Measurements from ENCODE around the gene FLYWCH1.
A peak's percentile ranks its signal among the peaks of the same experiment; 100 is the strongest.
"Not testable (repeated sequence)": the region's sequence is repeated elsewhere in the genome, so short reads cannot be mapped to it uniquely, and the experiment has no call there.

Gene FLYWCH1

DNA sequence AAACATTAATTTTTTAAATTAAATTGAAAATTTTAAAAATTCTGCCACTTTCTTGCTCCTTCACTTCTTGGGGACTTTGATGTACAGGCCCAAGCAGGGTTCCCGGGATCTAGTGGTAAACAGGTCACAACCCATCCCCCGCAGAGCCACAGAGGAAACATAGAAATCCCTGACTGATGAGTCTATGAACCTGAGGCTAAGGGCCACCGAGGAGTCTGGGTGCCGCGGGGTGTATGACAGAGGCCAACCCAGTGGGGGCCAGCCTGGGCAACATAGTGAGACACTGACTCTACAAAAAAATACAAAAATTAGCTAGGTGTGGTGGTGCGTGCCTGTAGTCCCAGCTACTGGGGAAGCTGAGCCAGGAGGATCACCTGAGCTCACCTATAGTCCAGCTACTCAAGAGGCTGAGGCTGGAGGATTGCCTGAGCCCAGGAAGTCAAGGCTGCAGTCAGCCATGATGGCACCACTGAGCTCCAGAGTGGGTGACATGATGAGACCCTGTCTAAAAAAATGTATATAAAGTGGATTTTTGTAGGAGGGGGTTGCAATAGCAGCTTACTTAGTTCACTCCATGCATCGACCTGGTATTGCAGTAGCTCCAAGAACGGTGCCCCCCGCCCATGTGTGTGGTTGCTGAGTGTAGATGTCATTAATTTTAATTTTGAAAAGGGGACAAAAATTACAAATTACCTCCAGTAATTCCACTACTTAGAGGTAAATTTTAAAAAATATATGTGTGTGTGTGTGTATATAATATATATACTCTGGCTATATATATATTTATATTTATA lies 9.2 kb upstream of the FLYWCH1 start:
- H3K27ac ChIP-seq = no peak overlapping the region
- TF ChIP-seq, protein P1, sequence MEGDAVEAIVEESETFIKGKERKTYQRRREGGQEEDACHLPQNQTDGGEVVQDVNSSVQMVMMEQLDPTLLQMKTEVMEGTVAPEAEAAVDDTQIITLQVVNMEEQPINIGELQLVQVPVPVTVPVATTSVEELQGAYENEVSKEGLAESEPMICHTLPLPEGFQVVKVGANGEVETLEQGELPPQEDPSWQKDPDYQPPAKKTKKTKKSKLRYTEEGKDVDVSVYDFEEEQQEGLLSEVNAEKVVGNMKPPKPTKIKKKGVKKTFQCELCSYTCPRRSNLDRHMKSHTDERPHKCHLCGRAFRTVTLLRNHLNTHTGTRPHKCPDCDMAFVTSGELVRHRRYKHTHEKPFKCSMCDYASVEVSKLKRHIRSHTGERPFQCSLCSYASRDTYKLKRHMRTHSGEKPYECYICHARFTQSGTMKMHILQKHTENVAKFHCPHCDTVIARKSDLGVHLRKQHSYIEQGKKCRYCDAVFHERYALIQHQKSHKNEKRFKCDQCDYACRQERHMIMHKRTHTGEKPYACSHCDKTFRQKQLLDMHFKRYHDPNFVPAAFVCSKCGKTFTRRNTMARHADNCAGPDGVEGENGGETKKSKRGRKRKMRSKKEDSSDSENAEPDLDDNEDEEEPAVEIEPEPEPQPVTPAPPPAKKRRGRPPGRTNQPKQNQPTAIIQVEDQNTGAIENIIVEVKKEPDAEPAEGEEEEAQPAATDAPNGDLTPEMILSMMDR (conservative IDR thresholded peaks at IDR 0.05) = no peak

DNA sequence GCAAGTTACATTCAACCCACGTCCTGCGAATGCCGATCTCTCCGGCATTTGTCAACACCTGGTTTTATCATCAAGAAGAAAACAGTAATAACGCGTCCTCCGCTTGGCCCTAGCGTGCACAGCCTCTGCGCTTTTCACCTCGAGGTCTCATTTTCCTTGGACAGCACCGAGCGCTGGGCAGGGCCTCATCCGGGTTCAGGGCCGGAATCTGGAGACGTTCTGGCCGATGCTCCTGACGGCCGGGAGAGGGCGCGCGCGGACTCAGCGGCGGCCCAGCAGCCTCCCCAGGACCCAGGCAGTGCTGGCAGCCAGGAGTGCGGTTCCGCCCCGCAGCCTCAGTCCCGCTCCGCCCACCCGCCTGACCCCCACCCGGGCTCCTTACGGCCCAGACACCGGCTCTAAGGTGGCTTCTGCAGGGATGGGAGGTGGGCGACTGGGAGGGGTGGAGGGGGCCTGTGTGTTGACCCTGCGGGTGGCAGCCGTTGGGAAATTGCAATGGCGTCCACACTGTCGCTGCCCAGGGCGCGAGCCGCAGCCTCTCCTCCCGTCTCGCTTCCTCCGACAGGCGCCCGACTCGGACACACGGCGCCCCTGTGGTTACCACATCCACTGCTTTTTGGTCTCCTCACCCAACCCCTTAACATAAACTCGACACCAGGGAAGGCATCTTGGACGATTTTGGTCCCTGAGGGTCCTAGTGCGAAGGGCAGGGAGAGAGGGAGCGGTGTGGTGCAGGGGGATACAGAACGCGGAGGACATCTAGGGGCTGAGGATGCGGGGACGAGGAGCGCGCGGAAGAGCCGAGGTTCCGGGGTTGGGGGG lies 7.4 kb upstream of the FLYWCH1 start:
- H3K27ac ChIP-seq = peak overlapping the region; percentile 80
- TF ChIP-seq, protein P1 (conservative IDR thresholded peaks at IDR 0.05) = peak; percentile 90

DNA sequence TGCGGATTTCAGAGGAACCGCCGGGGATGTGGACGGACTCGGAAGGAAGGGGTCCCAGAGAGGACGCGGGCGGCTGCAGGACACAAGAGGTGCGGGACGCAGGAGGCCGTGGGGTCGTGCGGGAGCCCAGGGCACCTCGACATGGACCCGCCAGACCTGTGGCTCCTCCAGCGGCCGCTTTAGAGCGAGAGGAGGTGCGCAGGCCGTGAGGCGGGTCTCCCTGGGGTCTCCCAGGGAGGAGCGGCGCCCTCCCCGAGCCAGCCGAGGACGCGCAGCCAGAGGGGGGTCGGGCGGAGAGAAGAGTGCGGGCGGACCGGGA lies 6.8 kb upstream of the FLYWCH1 start:
- peak overlapping the region; percentile 80 for H3K27ac ChIP-seq
- TF ChIP-seq, protein P1 (conservative IDR thresholded peaks at IDR 0.05) = no peak

DNA sequence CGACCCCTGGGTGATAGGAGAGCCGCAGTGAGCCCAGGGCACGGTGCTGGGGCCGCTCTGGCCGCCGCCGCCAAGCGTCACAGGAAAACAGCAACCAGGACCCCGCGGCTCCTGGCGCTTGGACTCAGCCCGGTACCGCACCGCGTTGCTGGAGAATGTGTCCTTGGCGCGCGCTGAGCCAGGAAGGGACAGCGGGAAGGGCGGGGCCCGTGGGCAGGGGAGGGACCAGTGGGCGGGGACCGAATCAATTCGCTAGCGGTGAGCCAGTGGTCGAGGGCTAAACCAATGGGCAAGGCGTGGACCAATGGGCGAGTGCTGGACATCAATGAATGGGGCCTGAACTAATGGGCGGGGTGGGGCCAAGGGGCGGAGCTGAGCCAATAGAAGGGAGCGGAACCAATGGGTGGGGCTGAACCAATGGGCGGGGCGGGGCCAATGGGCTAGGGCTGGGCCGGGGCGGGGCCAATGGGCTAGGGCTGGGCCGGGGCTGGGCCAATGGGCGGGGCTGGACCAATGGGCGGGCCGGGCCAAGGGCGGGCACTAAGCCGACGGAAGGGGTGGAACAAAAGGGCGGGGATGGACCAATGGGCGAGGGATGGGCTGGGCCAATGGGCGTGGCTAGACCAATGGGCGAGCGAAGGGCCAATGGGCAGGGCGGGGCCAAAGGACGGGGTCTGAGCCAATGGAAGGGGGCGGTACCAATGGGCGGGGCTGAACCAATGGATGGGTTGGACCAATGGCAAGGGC lies 6.3 kb upstream of the FLYWCH1 start:
- peak overlapping the region; percentile 80 for H3K27ac ChIP-seq
- TF ChIP-seq, protein P1 (conservative IDR thresholded peaks at IDR 0.05) = no peak

DNA sequence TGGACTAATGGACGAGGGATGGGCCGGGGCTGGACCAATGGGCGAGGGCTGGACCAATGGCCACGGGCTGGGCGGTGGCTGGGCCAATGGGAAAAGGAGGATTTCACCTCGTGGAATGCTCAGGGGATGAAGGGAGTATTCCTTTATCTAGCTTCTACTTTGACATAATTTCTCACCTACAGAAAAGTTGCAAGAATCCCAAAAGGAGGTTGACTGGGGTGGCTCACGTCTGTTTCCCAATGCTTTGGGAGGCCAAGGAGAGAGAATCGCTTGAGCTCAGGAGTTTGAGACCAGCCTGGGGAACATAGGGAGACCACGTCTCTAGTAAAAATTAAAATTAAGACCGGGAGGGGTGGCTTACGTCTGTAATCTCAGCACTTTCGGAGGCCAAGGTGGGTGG lies 5.7 kb upstream of the FLYWCH1 start:
- TF ChIP-seq, protein P1 (conservative IDR thresholded peaks at IDR 0.05) = no peak
- no peak overlapping the region for H3K27ac ChIP-seq

DNA sequence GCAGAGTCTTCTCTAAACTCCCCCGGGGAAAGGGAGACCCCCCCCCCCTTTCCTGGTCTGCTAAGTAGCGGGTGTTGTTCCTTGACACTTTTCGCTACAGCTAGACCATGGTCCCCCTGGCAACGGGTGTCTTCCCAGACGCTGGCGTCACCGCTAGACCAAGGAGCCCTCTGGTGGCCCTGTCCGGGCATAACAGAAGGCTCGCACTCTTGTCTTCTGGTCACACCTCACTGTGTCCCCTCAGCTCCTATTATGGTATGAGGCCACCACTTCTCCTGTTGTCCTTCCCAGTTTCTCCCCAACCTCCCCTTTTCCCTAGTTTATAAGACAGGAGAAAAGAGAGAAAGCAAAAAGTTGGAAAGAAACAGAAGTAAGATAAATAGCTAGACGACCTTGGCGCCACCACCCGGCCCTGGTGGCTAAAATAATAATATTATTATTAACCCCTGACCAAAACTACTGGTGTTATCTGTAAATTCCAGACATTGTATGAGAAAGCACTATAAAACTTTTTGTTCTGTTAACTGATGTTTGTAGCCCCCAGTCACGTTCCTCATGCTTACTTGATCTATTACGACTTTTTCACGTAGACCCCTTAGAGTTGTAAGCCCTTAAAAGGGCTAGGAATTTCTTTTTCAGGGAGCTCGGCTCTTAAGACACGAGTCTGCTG lies 4.5 kb upstream of the FLYWCH1 start:
- TF ChIP-seq, protein P1 (conservative IDR thresholded peaks at IDR 0.05) = peak; percentile 77

More for the DNA sequence above, 4.5 kb upstream of the FLYWCH1 start:
- not testable (repeated sequence) for H3K27ac ChIP-seq

Data from VCaP (cell line).